GM13977 (cell line): ENCODE measurements around the gene CLCN6.
A peak's percentile ranks its signal among the peaks of the same experiment; 100 is the strongest.

Source experiments
- DNase-seq: peaks from one replicate; pipeline ENCODE4 v3.0.0; 2012; ENCODE audit warnings: low spot score
- in situ Hi-C: fragments of 300-500 bp; cut with MboI; formaldehyde crosslinking; loops from one replicate; pipeline ENCODE4 v1.12.0; 2022; ENCODE audit warnings: low sequenced_read_pairs, low pct_unique_long_range_greater_than_20kb, mixed read lengths, inconsistent platforms; ENCODE audit not compliant: unreplicated experiment
- TF ChIP-seq, protein P1 (sequence below): IDR thresholded peaks from 2 replicates; pipeline ENCODE4 v1.5.1; 2012; ENCODE audit warnings: mild to moderate bottlenecking, control low read depth; ENCODE audit not compliant: insufficient read depth; ENCODE audit errors: extremely low read depth, missing control alignments

Gene CLCN6

DNA sequence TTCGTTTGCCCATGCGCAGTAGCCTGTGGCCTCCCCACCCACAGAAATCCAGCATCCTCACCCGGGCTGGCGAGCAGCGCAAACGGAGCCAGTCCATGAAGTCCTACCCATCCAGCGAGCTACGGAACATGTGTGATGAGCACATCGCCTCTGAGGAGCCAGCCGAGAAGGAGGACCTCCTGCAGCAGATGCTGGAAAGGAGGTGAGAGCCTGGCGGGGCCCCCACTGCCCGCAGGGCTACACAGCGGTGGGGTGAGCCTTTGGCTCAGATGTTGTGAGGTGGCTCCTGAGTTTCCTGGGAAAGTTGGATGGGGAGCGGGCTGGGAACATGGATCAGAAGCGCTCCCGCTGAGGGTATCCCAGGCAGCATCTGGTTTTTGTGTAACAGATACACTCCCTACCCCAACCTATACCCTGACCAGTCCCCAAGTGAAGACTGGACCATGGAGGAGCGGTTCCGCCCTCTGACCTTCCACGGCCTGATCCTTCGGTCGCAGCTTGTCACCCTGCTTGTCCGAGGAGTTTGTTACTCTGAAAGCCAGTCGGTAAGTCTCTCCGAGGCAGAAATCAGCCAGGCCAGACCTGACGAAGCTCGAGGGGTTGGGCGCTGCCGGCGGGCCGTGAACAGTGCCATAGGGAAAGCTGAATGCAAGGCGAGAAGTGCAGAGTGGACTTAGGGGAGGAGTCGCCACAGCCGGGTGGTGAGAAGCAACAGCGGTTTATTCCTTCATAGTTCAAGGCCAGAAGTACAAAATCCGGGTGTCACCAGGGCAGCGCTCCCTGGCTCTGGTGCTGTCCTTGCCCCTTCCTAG is 31.2 kb downstream of the CLCN6 start:
- no peak for DNase-seq
- TF ChIP-seq, protein P1, sequence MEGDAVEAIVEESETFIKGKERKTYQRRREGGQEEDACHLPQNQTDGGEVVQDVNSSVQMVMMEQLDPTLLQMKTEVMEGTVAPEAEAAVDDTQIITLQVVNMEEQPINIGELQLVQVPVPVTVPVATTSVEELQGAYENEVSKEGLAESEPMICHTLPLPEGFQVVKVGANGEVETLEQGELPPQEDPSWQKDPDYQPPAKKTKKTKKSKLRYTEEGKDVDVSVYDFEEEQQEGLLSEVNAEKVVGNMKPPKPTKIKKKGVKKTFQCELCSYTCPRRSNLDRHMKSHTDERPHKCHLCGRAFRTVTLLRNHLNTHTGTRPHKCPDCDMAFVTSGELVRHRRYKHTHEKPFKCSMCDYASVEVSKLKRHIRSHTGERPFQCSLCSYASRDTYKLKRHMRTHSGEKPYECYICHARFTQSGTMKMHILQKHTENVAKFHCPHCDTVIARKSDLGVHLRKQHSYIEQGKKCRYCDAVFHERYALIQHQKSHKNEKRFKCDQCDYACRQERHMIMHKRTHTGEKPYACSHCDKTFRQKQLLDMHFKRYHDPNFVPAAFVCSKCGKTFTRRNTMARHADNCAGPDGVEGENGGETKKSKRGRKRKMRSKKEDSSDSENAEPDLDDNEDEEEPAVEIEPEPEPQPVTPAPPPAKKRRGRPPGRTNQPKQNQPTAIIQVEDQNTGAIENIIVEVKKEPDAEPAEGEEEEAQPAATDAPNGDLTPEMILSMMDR = no peak
- in situ Hi-C loops = no loop called here

DNA sequence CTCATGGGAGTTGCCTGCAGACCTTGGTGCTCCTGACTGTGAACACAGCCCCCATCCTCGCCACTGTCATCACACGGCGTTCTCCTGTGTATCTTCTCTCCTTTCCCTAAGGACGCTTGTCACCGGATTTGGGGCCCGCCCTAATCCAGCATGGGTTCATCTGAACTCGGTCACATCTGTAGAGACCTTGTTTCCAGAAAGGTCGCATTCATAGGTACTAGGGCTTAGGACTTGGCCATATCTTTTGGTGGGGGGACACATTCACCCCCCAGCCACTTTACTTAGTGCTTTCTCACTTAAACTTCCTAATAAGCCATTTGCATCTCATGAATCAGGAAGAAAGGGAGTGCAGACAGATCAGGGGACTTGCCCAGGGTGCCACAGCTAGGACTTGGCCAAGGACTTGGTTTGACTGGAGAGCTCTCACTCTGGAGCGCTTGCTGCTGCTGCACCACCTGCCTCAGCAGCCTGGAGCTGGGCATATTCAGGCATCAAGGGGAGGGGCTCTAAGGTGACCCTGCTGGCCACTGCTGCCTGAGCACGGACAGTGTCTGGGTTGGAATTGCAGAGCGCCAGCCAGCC is 31.9 kb downstream of the CLCN6 start:
- in situ Hi-C loops = no loop called here
- TF ChIP-seq, protein P1 = no peak
- no peak for DNase-seq

DNA sequence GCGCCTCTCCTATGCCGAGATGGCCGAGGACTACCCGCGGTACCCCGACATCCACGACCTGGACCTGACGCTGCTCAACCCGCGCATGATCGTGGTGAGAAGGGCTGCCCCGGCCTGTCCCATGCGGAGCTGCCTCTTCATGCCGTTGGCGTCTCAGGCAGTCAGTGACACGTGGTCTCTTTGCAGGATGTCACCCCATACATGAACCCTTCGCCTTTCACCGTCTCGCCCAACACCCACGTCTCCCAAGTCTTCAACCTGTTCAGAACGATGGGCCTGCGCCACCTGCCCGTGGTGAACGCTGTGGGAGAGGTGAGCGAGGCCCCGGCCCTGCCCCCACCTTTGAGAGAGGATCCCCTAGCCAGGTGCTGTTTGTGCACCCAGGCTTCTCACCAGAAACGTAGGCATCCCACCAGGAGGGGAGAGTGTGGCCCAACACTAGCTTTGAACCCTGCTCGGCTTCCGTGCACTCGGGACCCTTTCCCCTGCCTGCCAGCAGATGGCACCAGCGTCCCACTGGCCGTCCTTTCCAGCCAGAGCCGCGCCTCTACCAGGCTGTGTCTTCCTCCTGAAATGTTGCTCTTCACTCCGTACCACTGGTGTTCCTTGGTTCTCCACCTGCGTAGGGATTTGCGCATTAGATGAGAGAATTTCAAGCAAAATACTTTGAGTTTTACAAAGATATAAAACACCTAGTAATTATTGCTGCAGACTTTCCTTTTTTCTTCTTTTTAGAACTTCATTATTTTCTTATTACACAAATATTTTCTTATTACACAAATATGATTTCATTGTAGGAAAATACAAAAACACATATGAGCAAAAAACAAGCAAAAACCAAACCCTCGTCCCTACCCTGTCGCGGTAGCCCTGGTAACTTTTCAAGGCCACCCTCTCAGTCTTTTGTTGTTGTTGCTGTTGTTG is 32.6 kb downstream of the CLCN6 start:
- in situ Hi-C loops = no loop called here
- TF ChIP-seq, protein P1 = peak; percentile 99
- DNase-seq = peak; percentile 92

DNA sequence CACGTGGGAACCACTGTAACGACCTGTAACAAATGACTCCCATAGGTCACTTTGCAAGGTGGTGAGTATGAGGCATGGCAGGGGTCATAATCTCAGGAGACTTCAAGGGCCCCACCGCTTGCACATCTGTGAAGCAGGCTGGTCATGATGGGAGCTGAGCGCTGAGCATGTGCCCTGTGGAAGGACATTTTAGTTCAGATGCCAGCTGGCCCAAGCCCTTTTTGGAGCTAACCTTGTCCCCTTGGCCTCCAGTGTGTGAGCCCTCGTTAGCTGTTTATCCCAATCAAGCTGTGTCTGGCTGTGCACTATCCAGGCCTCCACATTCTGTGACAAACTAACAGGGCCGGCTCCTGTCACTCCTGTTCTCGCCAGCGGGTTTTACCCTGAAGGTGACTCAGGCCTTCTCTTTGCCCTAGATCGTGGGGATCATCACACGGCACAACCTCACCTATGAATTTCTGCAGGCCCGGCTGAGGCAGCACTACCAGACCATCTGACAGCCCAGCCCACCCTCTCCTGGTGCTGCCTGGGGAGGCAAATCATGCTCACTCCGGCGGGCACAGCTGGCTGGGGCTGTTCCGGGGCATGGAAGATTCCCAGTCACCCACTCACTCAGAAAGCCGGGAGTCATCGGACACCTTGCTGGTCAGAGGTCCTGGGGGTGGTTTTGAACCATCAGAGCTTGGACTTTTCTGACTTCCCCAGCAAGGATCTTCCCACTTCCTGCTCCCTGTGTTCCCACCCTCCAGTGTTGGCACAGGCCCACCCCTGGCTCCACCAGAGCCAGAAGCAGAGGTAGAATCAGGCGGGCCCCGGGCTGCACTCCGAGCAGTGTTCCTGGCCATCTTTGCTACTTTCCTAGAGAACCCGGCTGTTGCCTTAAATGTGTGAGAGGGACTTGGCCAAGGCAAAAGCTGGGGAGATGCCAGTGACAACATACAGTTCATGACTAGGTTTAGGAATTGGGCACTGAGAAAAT is 34.0 kb downstream of the CLCN6 start:
- no peak for DNase-seq
- in situ Hi-C loops = loop anchor here (10.0 kb wide), 1 partner anchor 55 kb away; no protein-coding TSS in a partner anchor
- TF ChIP-seq, protein P1 = no peak

DNA sequence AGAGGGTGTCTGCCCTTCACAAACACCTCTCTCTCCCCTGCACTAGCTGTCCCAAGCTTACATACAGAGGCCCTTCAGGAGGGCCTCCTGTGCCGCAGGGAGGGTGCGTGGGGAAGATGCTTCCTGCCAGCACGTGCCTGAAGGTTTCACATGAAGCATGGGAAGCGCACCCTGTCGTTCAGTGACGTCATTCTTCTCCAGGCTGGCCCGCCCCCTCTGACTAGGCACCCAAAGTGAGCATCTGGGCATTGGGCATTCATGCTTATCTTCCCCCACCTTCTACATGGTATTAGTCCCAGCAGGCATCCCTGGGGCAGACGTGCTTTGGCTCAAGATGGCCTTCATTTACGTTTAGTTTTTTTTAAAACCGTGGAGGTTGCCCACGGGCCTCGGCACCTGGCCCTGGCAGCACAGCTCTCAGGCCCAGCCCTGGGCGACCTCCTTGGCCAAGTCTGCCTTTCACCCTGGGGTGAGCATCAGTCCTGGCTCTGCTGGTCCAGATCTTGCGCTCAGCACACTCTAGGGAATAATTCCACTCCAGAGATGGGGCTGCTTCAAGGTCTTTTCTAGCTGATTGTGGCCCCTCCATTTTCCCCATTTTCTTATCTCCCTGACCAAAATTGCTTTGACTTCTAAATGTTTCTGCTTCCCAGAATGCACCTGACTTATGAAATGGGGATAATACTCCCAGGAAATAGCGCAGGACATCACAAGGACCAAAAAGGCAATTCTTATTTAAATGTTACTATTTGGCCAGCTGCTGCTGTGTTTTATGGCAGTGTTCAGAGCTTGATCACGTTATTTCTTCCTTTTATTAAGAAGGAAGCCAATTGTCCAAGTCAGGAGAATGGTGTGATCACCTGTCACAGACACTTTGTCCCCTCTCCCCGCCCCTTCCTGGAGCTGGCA is 35.5 kb downstream of the CLCN6 start:
- TF ChIP-seq, protein P1 = no peak
- no peak for DNase-seq
- in situ Hi-C loops = loop anchor here (10.0 kb wide), 1 partner anchor 53 kb away; no protein-coding TSS in a partner anchor
